ENCODE data around the gene VAC14.

VAC14 gene

GRCh38 chr16:70659546-70659945, 141.4 kb downstream of the VAC14 start:
- Histone ChIP-seq H3K27me3 (replicated peaks; ENCODE audit: control insufficient read depth, insufficient read depth, low read length) (no peaks in the 10 kb centered on the region), H3K36me3 (ENCODE audit: control insufficient read depth, insufficient read depth, low read length) (no peaks in the 10 kb centered on the region), H3K4me3 (replicated peaks; ENCODE audit: low read depth, low read length) (no peak overlapping the region)
- no peak for DNase-seq (ENCODE audit: extremely low read depth, insufficient read length)
- TF ChIP-seq, protein P1, sequence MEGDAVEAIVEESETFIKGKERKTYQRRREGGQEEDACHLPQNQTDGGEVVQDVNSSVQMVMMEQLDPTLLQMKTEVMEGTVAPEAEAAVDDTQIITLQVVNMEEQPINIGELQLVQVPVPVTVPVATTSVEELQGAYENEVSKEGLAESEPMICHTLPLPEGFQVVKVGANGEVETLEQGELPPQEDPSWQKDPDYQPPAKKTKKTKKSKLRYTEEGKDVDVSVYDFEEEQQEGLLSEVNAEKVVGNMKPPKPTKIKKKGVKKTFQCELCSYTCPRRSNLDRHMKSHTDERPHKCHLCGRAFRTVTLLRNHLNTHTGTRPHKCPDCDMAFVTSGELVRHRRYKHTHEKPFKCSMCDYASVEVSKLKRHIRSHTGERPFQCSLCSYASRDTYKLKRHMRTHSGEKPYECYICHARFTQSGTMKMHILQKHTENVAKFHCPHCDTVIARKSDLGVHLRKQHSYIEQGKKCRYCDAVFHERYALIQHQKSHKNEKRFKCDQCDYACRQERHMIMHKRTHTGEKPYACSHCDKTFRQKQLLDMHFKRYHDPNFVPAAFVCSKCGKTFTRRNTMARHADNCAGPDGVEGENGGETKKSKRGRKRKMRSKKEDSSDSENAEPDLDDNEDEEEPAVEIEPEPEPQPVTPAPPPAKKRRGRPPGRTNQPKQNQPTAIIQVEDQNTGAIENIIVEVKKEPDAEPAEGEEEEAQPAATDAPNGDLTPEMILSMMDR (IDR thresholded peaks at IDR 0.05; ENCODE audit: insufficient read depth, low read length, poor library complexity, severe bottlenecking) = no peak

- DNase-seq (ENCODE audit: extremely low read depth, insufficient read length) = no peak
- no peaks in the 10 kb centered on the region for H3K36me3 ChIP-seq (ENCODE audit: control insufficient read depth, insufficient read depth, low read length)
- no peak overlapping the region for H3K4me3 ChIP-seq (replicated peaks; ENCODE audit: low read depth, low read length)
- TF ChIP-seq, protein P1 (IDR thresholded peaks at IDR 0.05; ENCODE audit: insufficient read depth, low read length, poor library complexity, severe bottlenecking) = no peak
- H3K27me3 ChIP-seq (replicated peaks; ENCODE audit: control insufficient read depth, insufficient read depth, low read length) = no peaks in the 10 kb centered on the region; the same call in 1 of the 2 replicates
Measured at GRCh38 chr16:70658921-70659320, 142.0 kb downstream of the VAC14 start.

- Histone ChIP-seq H3K27me3 (replicated peaks; ENCODE audit: control insufficient read depth, insufficient read depth, low read length) (no peaks in the 10 kb centered on the region; the same call in 1 of the 2 replicates), H3K4me3 (replicated peaks; ENCODE audit: low read depth, low read length) (no peak overlapping the region), H3K36me3 (ENCODE audit: control insufficient read depth, insufficient read depth, low read length) (no peaks in the 10 kb centered on the region)
- TF ChIP-seq, protein P1 (IDR thresholded peaks at IDR 0.05; ENCODE audit: insufficient read depth, low read length, poor library complexity, severe bottlenecking) = no peak
- DNase-seq (ENCODE audit: extremely low read depth, insufficient read length) = no peak
Measured at GRCh38 chr16:70657956-70658355, 143.0 kb downstream of the VAC14 start.

DNA sequence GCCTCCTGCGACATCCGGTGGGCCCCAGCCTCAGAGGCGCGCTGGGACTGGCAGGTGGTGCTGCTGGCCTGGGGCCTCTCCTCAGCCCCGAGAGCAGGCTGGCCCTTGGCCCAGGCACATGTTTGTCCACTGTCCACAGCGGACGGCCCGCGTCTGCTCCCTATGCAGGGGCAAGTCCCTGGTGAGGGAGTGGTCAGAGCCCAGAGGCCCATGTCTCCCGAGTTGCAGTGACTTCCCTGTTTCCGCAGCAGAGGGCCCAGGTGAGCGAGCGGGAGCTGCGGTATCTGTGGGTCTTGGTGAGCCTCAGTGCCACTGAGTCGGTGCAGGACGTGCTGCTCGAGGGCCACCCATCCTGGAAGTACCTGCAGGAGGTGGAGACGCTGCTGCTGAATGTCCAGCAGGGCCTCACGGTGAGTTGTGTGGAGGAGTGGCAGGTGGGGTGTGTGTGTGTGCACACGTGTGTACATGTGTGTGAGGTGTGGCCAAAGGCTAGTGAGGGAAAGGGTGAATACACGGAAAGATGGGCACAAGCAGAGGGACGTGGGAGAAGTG, 144.2 kb downstream of the VAC14 start:
- no peaks in the 10 kb centered on the region for H3K36me3 ChIP-seq (ENCODE audit: control insufficient read depth, insufficient read depth, low read length)
- H3K27me3 ChIP-seq (replicated peaks; ENCODE audit: control insufficient read depth, insufficient read depth, low read length) = no peaks in the 10 kb centered on the region; the same call in 1 of the 2 replicates
- TF ChIP-seq, protein P1 (IDR thresholded peaks at IDR 0.05; ENCODE audit: insufficient read depth, low read length, poor library complexity, severe bottlenecking) = no peak
- DNase-seq (ENCODE audit: extremely low read depth, insufficient read length) = no peak
- H3K4me3 ChIP-seq (replicated peaks; ENCODE audit: low read depth, low read length) = no peak overlapping the region

DNA sequence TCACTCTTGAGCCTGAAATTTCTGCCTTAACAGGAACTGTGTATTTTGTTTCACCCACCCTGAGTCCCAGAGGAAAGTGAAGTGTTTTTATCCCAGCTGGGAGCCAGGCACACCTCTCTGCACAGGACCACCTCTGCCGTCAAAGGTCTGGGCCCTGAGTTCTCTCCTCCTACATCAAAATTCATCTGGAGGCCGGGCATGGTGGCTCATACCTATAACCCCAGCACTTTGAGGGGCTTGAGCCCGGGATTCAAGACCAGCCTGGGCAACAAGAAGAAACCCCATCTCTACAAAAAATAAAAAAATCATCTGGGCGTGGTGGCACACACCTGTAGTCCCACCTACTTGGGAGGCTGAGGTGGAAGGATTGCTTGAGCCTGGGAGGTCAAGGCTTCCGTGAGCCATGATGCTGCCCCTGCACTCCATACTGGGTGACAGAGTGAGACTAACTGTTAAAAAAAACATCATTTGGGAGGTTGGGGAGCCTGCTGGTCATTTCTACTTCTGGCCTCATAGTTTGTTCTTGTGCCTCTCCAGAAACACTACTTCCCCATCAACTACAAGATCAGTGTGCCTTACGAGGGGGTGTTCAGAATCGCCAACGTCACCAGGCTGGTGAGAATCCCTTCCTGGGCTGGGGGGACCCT, 144.8 kb downstream of the VAC14 start:
- no peaks in the 10 kb centered on the region for H3K36me3 ChIP-seq (ENCODE audit: control insufficient read depth, insufficient read depth, low read length)
- TF ChIP-seq, protein P1 (IDR thresholded peaks at IDR 0.05; ENCODE audit: insufficient read depth, low read length, poor library complexity, severe bottlenecking) = no peak
- no peaks in the 10 kb centered on the region; the same call in 1 of the 2 replicates for H3K27me3 ChIP-seq (replicated peaks; ENCODE audit: control insufficient read depth, insufficient read depth, low read length)
- H3K4me3 ChIP-seq (replicated peaks; ENCODE audit: low read depth, low read length) = no peak overlapping the region
- no peak for DNase-seq (ENCODE audit: extremely low read depth, insufficient read length)

Data from GM06990 (cell line).